Erythroblast (primary cell): ENCODE measurements around the gene DTD1.

ENCODE experiments used
- GATA1 ChIP-seq: IDR thresholded peaks from 2 replicates; pipeline ENCODE4 v1.6.1; 2011; ENCODE audit warnings: low read depth, mild to moderate bottlenecking, control low read depth, low read length, moderate library complexity
- POLR2A ChIP-seq: IDR thresholded peaks from 2 replicates; pipeline ENCODE4 v1.6.1; 2011; ENCODE audit warnings: mild to moderate bottlenecking, low read length

DNA sequence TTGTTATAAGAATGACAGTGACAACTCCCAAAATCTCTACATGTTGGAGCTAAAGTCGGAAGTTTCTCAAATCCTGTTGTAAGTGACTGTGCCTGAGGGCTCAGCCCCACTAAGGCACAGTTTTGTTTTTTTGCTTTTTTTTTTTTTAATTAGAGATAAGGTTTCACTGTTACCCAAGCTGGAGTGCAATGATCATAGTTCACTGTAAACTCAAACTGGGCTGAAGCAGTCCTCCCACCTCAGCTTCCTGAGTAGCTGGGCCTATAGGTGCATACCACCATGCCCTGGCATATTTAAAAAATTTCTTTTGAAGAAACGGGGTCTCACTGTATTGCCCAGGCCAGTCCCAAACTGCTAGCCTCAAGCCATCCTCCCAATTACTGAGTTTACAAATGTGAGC lies 96.9 kb downstream of the DTD1 start:
- no peak for TF ChIP-seq POLR2A
- no peak for TF ChIP-seq GATA1
